Measurements from ENCODE around the gene FAM3B. TPM values are rescaled to one million over a fixed set of nuclear protein-coding genes. Genes with fewer than 3 reads are reported as not detected.

Gene FAM3B
- total RNA-seq, 1 experiment from 2014 or later = not detected

DNA sequence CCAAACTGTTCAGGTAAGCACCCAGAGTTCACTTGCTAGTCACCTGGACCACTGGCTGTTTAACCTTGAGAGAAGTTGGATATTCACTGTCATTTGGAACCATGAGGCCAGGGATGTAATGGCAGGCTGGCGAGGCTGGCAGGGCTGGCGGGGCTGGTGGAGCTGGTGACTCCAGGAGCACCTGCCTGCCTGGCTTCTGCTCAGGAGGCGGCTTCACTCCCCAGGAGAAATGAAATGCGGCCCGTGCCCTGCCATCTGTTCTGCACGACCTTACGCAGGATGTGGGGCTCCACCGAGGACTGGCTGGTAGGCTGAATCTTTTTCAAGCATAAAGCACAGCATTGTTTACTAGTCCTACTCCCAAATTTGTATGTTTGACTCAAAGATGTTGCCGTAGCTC lies 86.7 kb downstream of the FAM3B start:
- H3K27ac Mint-ChIP-seq (ENCODE audit: low read depth, unreplicated experiment) = no peak overlapping the region
- no TSS peak for BruUV-seq (replicated peaks)
- no peaks in the 10 kb centered on the region for H3K36me3 Mint-ChIP-seq (ENCODE audit: insufficient read depth, unreplicated experiment)
- ChIA-PET CTCF (interaction anchor here (0.6 kb wide), 1 partner anchor 1053 kb away, joined by 3 read pairs; no protein-coding TSS in a partner anchor), POLR2A (no interaction called here)
- no peaks in the 10 kb centered on the region for H3K4me1 Mint-ChIP-seq (ENCODE audit: insufficient read depth, unreplicated experiment)
- TF ChIP-seq, protein P1, sequence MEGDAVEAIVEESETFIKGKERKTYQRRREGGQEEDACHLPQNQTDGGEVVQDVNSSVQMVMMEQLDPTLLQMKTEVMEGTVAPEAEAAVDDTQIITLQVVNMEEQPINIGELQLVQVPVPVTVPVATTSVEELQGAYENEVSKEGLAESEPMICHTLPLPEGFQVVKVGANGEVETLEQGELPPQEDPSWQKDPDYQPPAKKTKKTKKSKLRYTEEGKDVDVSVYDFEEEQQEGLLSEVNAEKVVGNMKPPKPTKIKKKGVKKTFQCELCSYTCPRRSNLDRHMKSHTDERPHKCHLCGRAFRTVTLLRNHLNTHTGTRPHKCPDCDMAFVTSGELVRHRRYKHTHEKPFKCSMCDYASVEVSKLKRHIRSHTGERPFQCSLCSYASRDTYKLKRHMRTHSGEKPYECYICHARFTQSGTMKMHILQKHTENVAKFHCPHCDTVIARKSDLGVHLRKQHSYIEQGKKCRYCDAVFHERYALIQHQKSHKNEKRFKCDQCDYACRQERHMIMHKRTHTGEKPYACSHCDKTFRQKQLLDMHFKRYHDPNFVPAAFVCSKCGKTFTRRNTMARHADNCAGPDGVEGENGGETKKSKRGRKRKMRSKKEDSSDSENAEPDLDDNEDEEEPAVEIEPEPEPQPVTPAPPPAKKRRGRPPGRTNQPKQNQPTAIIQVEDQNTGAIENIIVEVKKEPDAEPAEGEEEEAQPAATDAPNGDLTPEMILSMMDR (IDR thresholded peaks at IDR 0.05; ENCODE audit: unreplicated experiment) = no peak
- no peak overlapping the region for H3K4me3 Mint-ChIP-seq (ENCODE audit: unreplicated experiment)
- H3K27me3 Mint-ChIP-seq (ENCODE audit: insufficient read depth, unreplicated experiment) = peaks cover 67% of the 10 kb centered on the region
- no peaks in the 10 kb centered on the region for H3K9me3 Mint-ChIP-seq (ENCODE audit: unreplicated experiment)
- no peak for DNase-seq (ENCODE audit: unreplicated experiment)
- intact Hi-C loops (cut with micrococcal nuclease) = no loop called here

DNA sequence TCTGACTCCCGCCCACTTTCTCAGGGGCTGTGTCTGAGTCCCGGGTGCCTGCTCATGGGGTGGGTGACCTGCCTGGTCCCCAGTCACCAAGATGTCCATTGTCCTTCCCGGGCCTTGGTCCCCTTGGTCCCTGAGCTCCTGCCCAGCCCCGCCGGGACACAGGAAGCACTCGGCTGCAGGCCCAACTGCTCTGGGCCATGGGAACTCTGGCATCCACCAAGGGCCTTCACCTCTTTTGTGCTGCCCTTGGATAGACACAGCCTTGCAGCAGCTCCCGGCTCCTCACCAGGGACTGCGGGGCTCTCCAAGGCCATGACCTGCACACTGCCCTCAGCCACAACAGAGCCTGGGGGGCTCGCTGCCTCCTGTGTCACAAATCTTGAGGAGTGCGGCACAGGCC lies 87.4 kb downstream of the FAM3B start:
- intact Hi-C loops (cut with micrococcal nuclease) = no loop called here
- DNase-seq (ENCODE audit: unreplicated experiment) = no peak
- no peak overlapping the region for H3K27ac Mint-ChIP-seq (ENCODE audit: low read depth, unreplicated experiment)
- H3K9me3 Mint-ChIP-seq (ENCODE audit: unreplicated experiment) = no peaks in the 10 kb centered on the region
- H3K4me1 Mint-ChIP-seq (ENCODE audit: insufficient read depth, unreplicated experiment) = no peaks in the 10 kb centered on the region
- no TSS peak for BruUV-seq (replicated peaks)
- no peak overlapping the region for H3K4me3 Mint-ChIP-seq (ENCODE audit: unreplicated experiment)
- H3K27me3 Mint-ChIP-seq (ENCODE audit: insufficient read depth, unreplicated experiment) = peaks cover 73% of the 10 kb centered on the region
- no peaks in the 10 kb centered on the region for H3K36me3 Mint-ChIP-seq (ENCODE audit: insufficient read depth, unreplicated experiment)
- ChIA-PET CTCF (interaction anchor here (0.6 kb wide), 1 partner anchor 60 kb away, joined by 3 read pairs; no protein-coding TSS in a partner anchor), POLR2A (no interaction called here)
- TF ChIP-seq, protein P1 (IDR thresholded peaks at IDR 0.05; ENCODE audit: unreplicated experiment) = no peak

DNA sequence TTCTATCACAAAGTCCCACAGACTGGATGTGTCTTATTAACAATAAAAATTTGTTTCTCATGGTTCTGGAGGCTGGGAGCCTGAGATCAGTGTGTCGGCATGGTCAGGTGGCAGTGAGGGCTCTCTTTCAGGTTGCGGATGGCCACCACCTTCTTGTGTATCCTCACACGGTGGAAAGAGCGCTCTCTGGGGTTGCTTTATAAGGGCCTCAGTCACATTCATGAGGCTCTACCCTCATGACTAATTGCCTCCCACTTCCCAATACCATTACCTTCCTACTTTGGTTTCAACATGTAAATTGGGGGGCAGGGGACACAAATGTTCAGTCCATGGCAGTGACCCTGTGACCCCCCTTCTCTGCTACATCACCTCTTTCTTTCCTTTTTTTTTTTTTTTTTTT lies 88.7 kb downstream of the FAM3B start:
- no TSS peak for BruUV-seq (replicated peaks)
- Mint-ChIP-seq H3K4me3 (ENCODE audit: unreplicated experiment) (no peak overlapping the region), H3K27me3 (ENCODE audit: insufficient read depth, unreplicated experiment) (peaks cover 76% of the 10 kb centered on the region)

GRCh38 chr21:41406340-41406739 lies 89.7 kb downstream of the FAM3B start:
- no peaks in the 10 kb centered on the region for H3K36me3 Mint-ChIP-seq (ENCODE audit: insufficient read depth, unreplicated experiment)
- POLR2A ChIA-PET = interaction anchor here (0.6 kb wide), 1 partner anchor 875 kb away, joined by 3 read pairs; no protein-coding TSS in a partner anchor
- H3K9me3 Mint-ChIP-seq (ENCODE audit: unreplicated experiment) = no peaks in the 10 kb centered on the region
- no peak overlapping the region for H3K27ac Mint-ChIP-seq (ENCODE audit: low read depth, unreplicated experiment)
- H3K4me3 Mint-ChIP-seq (ENCODE audit: unreplicated experiment) = no peak overlapping the region
- CTCF ChIA-PET = no interaction called here
- peak; percentile 10 for DNase-seq (ENCODE audit: unreplicated experiment)
- no TSS peak for BruUV-seq (replicated peaks)
- H3K27me3 Mint-ChIP-seq (ENCODE audit: insufficient read depth, unreplicated experiment) = peaks cover 74% of the 10 kb centered on the region
- TF ChIP-seq, protein P1 (IDR thresholded peaks at IDR 0.05; ENCODE audit: unreplicated experiment) = no peak
- intact Hi-C loops (cut with micrococcal nuclease) = no loop called here
- no peaks in the 10 kb centered on the region for H3K4me1 Mint-ChIP-seq (ENCODE audit: insufficient read depth, unreplicated experiment)

More for the DNA sequence above, 88.7 kb downstream of the FAM3B start:
- Mint-ChIP-seq H3K27ac (ENCODE audit: low read depth, unreplicated experiment) (no peak overlapping the region), H3K36me3 (ENCODE audit: insufficient read depth, unreplicated experiment) (no peaks in the 10 kb centered on the region), H3K9me3 (ENCODE audit: unreplicated experiment) (no peaks in the 10 kb centered on the region), H3K4me1 (ENCODE audit: insufficient read depth, unreplicated experiment) (no peaks in the 10 kb centered on the region)
- CTCF ChIA-PET = no interaction called here
- no peak for DNase-seq (ENCODE audit: unreplicated experiment)
- TF ChIP-seq, protein P1 (IDR thresholded peaks at IDR 0.05; ENCODE audit: unreplicated experiment) = no peak
- POLR2A ChIA-PET = no interaction called here
- intact Hi-C loops (cut with micrococcal nuclease) = no loop called here

Other genes with a start within 250 kb of the FAM3B start
- 21.3 and 22.0 TPM in 2 replicates for gene BACE2, start 148.6 kb upstream of the FAM3B start, total RNA-seq (2022)
- gene MX2, start 45.2 kb downstream of the FAM3B start, total RNA-seq (2022) = not detected in 2 replicates
- gene MX1, start 109.4 kb downstream of the FAM3B start, total RNA-seq (2022) = 1.8 and 2.4 TPM in 2 replicates
- gene TMPRSS2, start 191.4 kb downstream of the FAM3B start, total RNA-seq (2022) = not detected in 2 replicates